HepG2 (cell line): ENCODE results near the gene PDHX. TPM values are rescaled to one million over a fixed set of nuclear protein-coding genes. Genes with fewer than 3 reads are reported as not detected.

ENCODE experiments used
- ATAC-seq: fragments of 200-7000 bp; cut with Tn5 transposase; 3 replicates; pipeline ENCODE4 v1.9.1; 2020; ENCODE audit warnings: mild to moderate bottlenecking, moderate library complexity
- BruUV-seq: library from RNA; stranded (reverse); fragments of 400-500 nt; replicated peaks from 2 replicates; lab custom pipeline; 2021; lab: Mats Ljungman, UMichigan
- CTCF ChIA-PET: fragments of 300-600 bp; formaldehyde crosslinking; extraction: SDS; loops from one replicate; lab custom pipeline; 2021; ENCODE audit warnings: low total read pairs, inconsistent platforms, low intra/inter-chr PET ratio; lab: Yijun Ruan, JAX
- POLR2A ChIA-PET: fragments of 350-600 bp; sonication (Branson Sonifier 250); formaldehyde crosslinking; loops from one replicate; lab custom pipeline; 2020; ENCODE audit warnings: antibody characterized with exemption, inconsistent platforms; lab: Yijun Ruan, JAX
- DNase-seq: peaks from one replicate; pipeline ENCODE4 v3.0.0-alpha.2; 2015; ENCODE audit warnings: low spot score
- FAIRE-seq: peaks from 3 replicates; lab custom pipeline; 2011; peaks lifted over from hg19 to GRCh38; lab: Jason Lieb, UNC
- H2AFZ ChIP-seq: one replicate; pipeline ENCODE4 v1.6.1; 2011; ENCODE audit warnings: low read length, inconsistent platforms
- H3K27ac ChIP-seq: fragments of 300-600 bp; 3 replicates; pipeline ENCODE4 v1.8.0; 2011; ENCODE audit warnings: mixed run types, mild to moderate bottlenecking, mixed read lengths, low read length, inconsistent platforms; ENCODE audit not compliant: insufficient read depth; ENCODE audit errors: extremely low read length
- H3K27me3 ChIP-seq, 2 experiments: fragments of 200-600 bp in 1 of 2; 2 replicates in 1 of 2; 3 replicates in 1 of 2; pipeline versions ENCODE4 v1.6.0 to v1.8.0; 2011; ENCODE audit warnings: low read length in 2 of 2, mild to moderate bottlenecking in 2 of 2, moderate library complexity in 2 of 2, inconsistent platforms in 1 of 2; ENCODE audit not compliant: insufficient read depth in 2 of 2, control insufficient read depth in 1 of 2
- H3K36me3 ChIP-seq, 2 experiments: fragments of 200-600 bp in 1 of 2; replicated peaks in 1 of 2; 2 replicates in 1 of 2; 3 replicates in 1 of 2; pipeline versions ENCODE4 v1.5.1 to v1.8.0; 2011; ENCODE audit warnings: low read length in 2 of 2, inconsistent platforms in 1 of 2; ENCODE audit not compliant: insufficient read depth in 2 of 2, control insufficient read depth in 1 of 2
- H3K4me1 ChIP-seq: 2 replicates; pipeline ENCODE4 v1.5.1; 2012; ENCODE audit warnings: low read length, inconsistent platforms; ENCODE audit not compliant: insufficient read depth
- H3K4me2 ChIP-seq: 2 replicates; pipeline ENCODE4 v1.6.0; 2011; ENCODE audit warnings: low read depth, low read length, inconsistent platforms
- H3K4me3 ChIP-seq, 3 experiments: fragments of 200-600 bp in 1 of 3; sonication (generic), shearing (Covaris generic) in 1 of 3; replicated peaks in 1 of 3; 2 replicates each; pipeline ENCODE4 v1.5.1; 2011 to 2016; ENCODE audit warnings: low read length in 3 of 3, inconsistent platforms in 2 of 3, low read depth in 2 of 3, mild to moderate bottlenecking in 2 of 3, control low read depth in 1 of 3, mixed read lengths in 1 of 3; ENCODE audit not compliant: insufficient read depth in 1 of 3
- H3K79me2 ChIP-seq: one replicate; pipeline ENCODE4 v1.6.1; 2011; ENCODE audit warnings: low read length, inconsistent platforms; ENCODE audit not compliant: insufficient read depth
- H3K9ac ChIP-seq: 2 replicates; pipeline ENCODE4 v1.6.0; 2011; ENCODE audit warnings: mild to moderate bottlenecking, low read depth, low read length, inconsistent platforms; ENCODE audit not compliant: insufficient read depth
- H3K9me3 ChIP-seq: 2 replicates; pipeline ENCODE4 v1.5.1; 2012; ENCODE audit warnings: mild to moderate bottlenecking, low read length
- H4K20me1 ChIP-seq: 2 replicates; pipeline ENCODE4 v1.6.0; 2011; ENCODE audit warnings: inconsistent platforms, mild to moderate bottlenecking, low read length, moderate library complexity; ENCODE audit not compliant: insufficient read depth
- EP300 ChIP-seq, 3 experiments: sonication (generic) in 1 of 3; formaldehyde crosslinking in 1 of 3; IDR thresholded peaks; 2 replicates each; pipeline versions ENCODE4 v1.5.1 to v1.6.1; 2011 to 2020; ENCODE audit warnings: low read depth in 2 of 3, low read length in 2 of 3, borderline replicate concordance in 1 of 3, improper control_type of control experiment in 1 of 3, mild to moderate bottlenecking in 1 of 3, missing genetic modification reagents in 1 of 3, moderate library complexity in 1 of 3
- KMT2B ChIP-seq: IDR thresholded peaks from 2 replicates; pipeline ENCODE4 v1.6.1; 2016; ENCODE audit warnings: missing genetic modification reagents, missing compliant biosample characterization
- SYNCRIP ChIP-seq: fragments of 200-400 bp; formaldehyde crosslinking; IDR thresholded peaks from 2 replicates; pipeline ENCODE4 v1.6.1; 2018; ENCODE audit warnings: mild to moderate bottlenecking, low read depth, low read length; ENCODE audit not compliant: insufficient read depth
- ZNF549 ChIP-seq: sonication (generic); formaldehyde crosslinking; IDR thresholded peaks from 2 replicates; pipeline ENCODE4 v1.5.0; 2020; ENCODE audit warnings: missing genetic modification reagents
- WGBS: methylation state at CpG from one replicate; pipeline ENCODE4 v1.1.6; 2017; ENCODE audit warnings: low lambda C conversion rate; 5-methylcytosine and 5-hydroxymethylcytosine counted together
- in situ Hi-C: cut with HindIII; loops from 2 replicates; pipeline ENCODE4 v1.10.0; 2017; ENCODE audit warnings: low pct_unique_long_range_greater_than_20kb; ENCODE audit not compliant: extremely low pct_ligation_motif_present
- intact Hi-C: fragments of 100-400 bp; cut with micrococcal nuclease; formaldehyde crosslinking; loops from one replicate; pipeline ENCODE4 v1.10.0; 2022; ENCODE audit not compliant: unreplicated experiment
- polyA plus RNA-seq, 8 experiments: library from polyadenylated mRNA; depleted of rRNA in 3 of 8; stranded (reverse) in 7 of 8; unstranded in 1 of 8; fragments of >200 nt; fragmentation: Illumina TruSeq in 4 of 8; extraction: Trizol in 4 of 8; gene quantifications; 2 replicates each; pipeline versions ENCODE4 v1.2.1 to v1.2.3, GENCODE V29; 2011 to 2016; ENCODE audit warnings: low read depth in 4 of 8, missing spikeins in 1 of 8, mixed read lengths in 1 of 8; ENCODE audit not compliant: insufficient read depth in 1 of 8
- total RNA-seq, 5 experiments: library from RNA; depleted of rRNA; stranded (reverse); fragments of >200 nt; fragmentation: Illumina TruSeq; extraction: Trizol; gene quantifications; 2 replicates each; pipeline ENCODE4 v1.2.3, GENCODE V29; 2016; ENCODE audit warnings: low read depth in 1 of 5
- TF ChIP-seq, protein P1 (sequence below): sonication (generic); formaldehyde crosslinking; IDR thresholded peaks from 2 replicates; pipeline ENCODE4 v1.4.0; 2020; ENCODE audit warnings: mild to moderate bottlenecking, low read depth, missing genetic modification reagents
- TF ChIP-seq, protein P2 (sequence below): sonication (generic); formaldehyde crosslinking; IDR thresholded peaks from 2 replicates; pipeline ENCODE4 v1.4.0; 2020; ENCODE audit warnings: missing genetic modification reagents

Gene PDHX
- total and polyA plus RNA-seq, 2 of the 13 experiments (the other 11 are each of a cell fraction or from before 2014, with no cell fraction given), result 41.0 to 73.8 TPM

DNA sequence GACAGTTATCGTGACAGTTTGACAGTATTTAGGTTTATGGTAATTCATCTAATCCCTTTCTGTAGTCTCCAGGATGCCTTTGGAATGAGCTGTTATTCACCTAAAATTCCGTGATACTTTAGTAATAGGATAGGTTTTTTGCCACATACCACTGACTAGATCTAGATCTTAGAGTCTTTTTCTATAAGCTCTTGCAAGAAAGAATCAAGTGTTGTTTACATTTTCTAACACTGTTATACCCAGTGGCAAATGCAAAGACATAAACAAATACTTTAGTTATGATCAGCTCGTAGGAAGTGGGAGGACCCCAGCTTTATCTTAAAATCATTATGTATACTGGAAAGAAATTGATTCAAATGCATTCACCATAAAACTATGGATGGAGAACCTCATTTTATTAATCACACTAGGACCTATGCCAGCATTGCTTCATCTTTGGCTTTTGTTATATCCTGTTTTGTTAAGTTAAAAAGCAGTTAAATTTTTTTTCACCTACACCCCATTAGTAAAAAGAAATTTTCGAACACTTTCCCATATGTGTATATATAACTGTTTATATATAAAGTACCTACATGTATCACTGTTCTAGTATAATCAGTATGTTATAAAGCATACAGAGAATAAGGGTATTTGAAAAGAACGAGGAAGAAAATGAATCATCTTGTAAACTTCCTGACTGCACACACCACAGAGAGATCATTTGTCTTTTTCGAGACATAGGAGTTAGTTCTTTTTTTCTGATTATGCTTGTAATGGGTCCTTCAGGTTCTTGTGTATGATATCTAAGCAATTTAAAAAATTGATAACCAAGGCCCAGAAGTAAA is 60.9 kb downstream of the PDHX start:
- Histone ChIP-seq H3K4me3 (no peak overlapping the region), H3K4me1 (peaks cover 13% of the 10 kb centered on the region), H3K79me2 (no peaks in the 10 kb centered on the region), H2AFZ (no peak overlapping the region), H4K20me1 (no peaks in the 10 kb centered on the region), H3K27ac (no peak overlapping the region)
- CTCF ChIA-PET, result no interaction called here
- in situ Hi-C loops, result no loop called here
- BruUV-seq, result no TSS peak
- TF ChIP-seq KMT2B (no peak), ZNF549 (no peak), SYNCRIP (no peak), EP300 (IDR thresholded peaks at IDR 0.05; ENCODE audit: low read depth in 2 of 2, low read length in 2 of 2) (no peak), EP300 (CRISPR knock-in tag; IDR thresholded peaks at IDR 0.05; ENCODE audit: borderline replicate concordance) (no peak)
- TF ChIP-seq, protein P1, sequence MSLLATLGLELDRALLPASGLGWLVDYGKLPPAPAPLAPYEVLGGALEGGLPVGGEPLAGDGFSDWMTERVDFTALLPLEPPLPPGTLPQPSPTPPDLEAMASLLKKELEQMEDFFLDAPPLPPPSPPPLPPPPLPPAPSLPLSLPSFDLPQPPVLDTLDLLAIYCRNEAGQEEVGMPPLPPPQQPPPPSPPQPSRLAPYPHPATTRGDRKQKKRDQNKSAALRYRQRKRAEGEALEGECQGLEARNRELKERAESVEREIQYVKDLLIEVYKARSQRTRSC (CRISPR knock-in tag), result no peak
- TF ChIP-seq, protein P2, sequence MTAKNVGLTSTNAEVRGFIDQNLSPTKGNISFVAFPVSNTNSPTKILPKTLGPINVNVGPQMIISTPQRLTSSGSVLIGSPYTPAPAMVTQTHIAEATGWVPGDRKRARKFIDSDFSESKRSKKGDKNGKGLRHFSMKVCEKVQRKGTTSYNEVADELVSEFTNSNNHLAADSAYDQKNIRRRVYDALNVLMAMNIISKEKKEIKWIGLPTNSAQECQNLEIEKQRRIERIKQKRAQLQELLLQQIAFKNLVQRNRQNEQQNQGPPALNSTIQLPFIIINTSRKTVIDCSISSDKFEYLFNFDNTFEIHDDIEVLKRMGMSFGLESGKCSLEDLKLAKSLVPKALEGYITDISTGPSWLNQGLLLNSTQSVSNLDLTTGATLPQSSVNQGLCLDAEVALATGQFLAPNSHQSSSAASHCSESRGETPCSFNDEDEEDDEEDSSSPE (CRISPR knock-in tag), result no peak
- TF ChIP-seq, all 625 proteins: peak for 0
- Histone ChIP-seq H3K9ac (no peak overlapping the region), H3K9me3 (no peaks in the 10 kb centered on the region), H3K36me3 (peaks cover 3 to 55% of the 10 kb centered on the region in 2 experiments; a peak in 4 of 5 replicates), H3K4me2 (no peak overlapping the region), H3K27me3 (no peaks in the 10 kb centered on the region)
- no peak for ATAC-seq
- POLR2A ChIA-PET, result no interaction called here
- intact Hi-C loops, result no loop called here
- DNase-seq, result no peak
- WGBS, result 80% methylated on average over 6 of the region's 6 CpGs
- no peak for FAIRE-seq
